HG02870 (cell line): ENCODE results near the gene CCDC8.
"Not testable (repeated sequence)": the region's sequence is repeated elsewhere in the genome, so short reads cannot be mapped to it uniquely, and the experiment has no call there.

Experiments
- ATAC-seq: cut with Tn5 transposase; IDR thresholded peaks from one replicate; pipeline ENCODE4 v1.9.1; 2021; ENCODE audit warnings: mild to moderate bottlenecking, moderate library complexity; ENCODE audit not compliant: unreplicated experiment

The CCDC8 gene

GRCh38 chr19:46383846-46384245, 29.5 kb downstream of the CCDC8 start:
- ATAC-seq: no peak

- no peak for ATAC-seq
Observed at GRCh38 chr19:46383171-46383815, 30.1 kb downstream of the CCDC8 start.

GRCh38 chr19:46381756-46382345, 31.5 kb downstream of the CCDC8 start:
- no peak for ATAC-seq

GRCh38 chr19:46381346-46381745, 32.0 kb downstream of the CCDC8 start:
- ATAC-seq: no peak

- ATAC-seq: no peak
Observed at GRCh38 chr19:46380690-46381089, 32.7 kb downstream of the CCDC8 start.

GRCh38 chr19:46378268-46378667, 35.1 kb downstream of the CCDC8 start:
- ATAC-seq: no peak

- no peak for ATAC-seq
Observed at GRCh38 chr19:46376241-46377153, 36.9 kb downstream of the CCDC8 start.

GRCh38 chr19:46375476-46376067, 37.8 kb downstream of the CCDC8 start:
- ATAC-seq: not testable (repeated sequence)

- ATAC-seq: no peak
Observed at GRCh38 chr19:46374536-46375475, 38.6 kb downstream of the CCDC8 start.

- ATAC-seq: no peak
Observed at GRCh38 chr19:46373491-46374359, 39.6 kb downstream of the CCDC8 start.

GRCh38 chr19:46372901-46373490, 40.4 kb downstream of the CCDC8 start:
- no peak for ATAC-seq

GRCh38 chr19:46371371-46371901, 41.9 kb downstream of the CCDC8 start:
- no peak for ATAC-seq

GRCh38 chr19:46369817-46370216, 43.5 kb downstream of the CCDC8 start:
- no peak for ATAC-seq

GRCh38 chr19:46368116-46368515, 45.2 kb downstream of the CCDC8 start:
- no peak for ATAC-seq

- no peak for ATAC-seq
Observed at GRCh38 chr19:46367426-46367825, 45.9 kb downstream of the CCDC8 start.

GRCh38 chr19:46366620-46367292, 46.6 kb downstream of the CCDC8 start:
- no peak for ATAC-seq

- ATAC-seq: no peak
Observed at GRCh38 chr19:46365561-46365960, 47.8 kb downstream of the CCDC8 start.

- no peak for ATAC-seq
Observed at GRCh38 chr19:46364359-46364758, 49.0 kb downstream of the CCDC8 start.
